Coronary artery (tissue), 2 donors: ENCODE data around the gene EPG5.

Experiments used
- DNase-seq: peaks from one replicate; pipeline ENCODE4 v3.0.0-alpha.2; 2017; ENCODE audit warnings: low spot score
- H3K27ac ChIP-seq, 2 donors: fragments of 200-600 bp; sonication (generic); one replicate each; pipeline ENCODE4 v1.5.1; 2016 to 2019
- H3K4me3 ChIP-seq: fragments of 200-600 bp; sonication (generic); 2 replicates; pipeline ENCODE4 v1.5.1; 2016; ENCODE audit warnings: mild to moderate bottlenecking, moderate library complexity
- TF ChIP-seq, protein P1 (sequence below): fragments of 200-600 bp; sonication (generic); IDR thresholded peaks from one replicate; pipeline ENCODE4 v1.5.1; 2019; ENCODE audit warnings: antibody characterized with exemption

EPG5 gene

DNA sequence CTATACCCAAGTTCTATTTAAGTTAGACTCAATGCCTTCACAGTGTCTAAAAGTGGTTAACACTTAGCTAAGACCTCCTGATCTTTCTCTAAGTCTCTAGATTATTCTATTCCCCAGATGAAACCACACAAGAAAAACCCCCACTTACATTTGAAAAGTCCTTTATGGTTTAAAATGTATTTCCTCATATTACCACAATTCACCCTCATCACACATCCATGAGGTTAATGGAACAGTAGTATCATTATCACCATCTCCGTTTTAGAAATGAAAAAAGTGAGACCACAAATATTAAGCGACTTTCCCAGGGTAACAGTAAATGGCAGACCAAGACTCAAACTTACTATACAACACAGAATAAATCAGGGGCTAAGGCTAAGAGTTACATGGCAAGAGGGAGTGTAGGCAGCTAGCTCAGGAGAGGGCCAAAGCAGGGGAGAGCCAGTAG is 28.6 kb downstream of the EPG5 start:
- no peak overlapping the region for H3K27ac ChIP-seq
- no peak overlapping the region for H3K4me3 ChIP-seq
- no peak for DNase-seq
- TF ChIP-seq, protein P1, sequence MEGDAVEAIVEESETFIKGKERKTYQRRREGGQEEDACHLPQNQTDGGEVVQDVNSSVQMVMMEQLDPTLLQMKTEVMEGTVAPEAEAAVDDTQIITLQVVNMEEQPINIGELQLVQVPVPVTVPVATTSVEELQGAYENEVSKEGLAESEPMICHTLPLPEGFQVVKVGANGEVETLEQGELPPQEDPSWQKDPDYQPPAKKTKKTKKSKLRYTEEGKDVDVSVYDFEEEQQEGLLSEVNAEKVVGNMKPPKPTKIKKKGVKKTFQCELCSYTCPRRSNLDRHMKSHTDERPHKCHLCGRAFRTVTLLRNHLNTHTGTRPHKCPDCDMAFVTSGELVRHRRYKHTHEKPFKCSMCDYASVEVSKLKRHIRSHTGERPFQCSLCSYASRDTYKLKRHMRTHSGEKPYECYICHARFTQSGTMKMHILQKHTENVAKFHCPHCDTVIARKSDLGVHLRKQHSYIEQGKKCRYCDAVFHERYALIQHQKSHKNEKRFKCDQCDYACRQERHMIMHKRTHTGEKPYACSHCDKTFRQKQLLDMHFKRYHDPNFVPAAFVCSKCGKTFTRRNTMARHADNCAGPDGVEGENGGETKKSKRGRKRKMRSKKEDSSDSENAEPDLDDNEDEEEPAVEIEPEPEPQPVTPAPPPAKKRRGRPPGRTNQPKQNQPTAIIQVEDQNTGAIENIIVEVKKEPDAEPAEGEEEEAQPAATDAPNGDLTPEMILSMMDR: no peak

DNA sequence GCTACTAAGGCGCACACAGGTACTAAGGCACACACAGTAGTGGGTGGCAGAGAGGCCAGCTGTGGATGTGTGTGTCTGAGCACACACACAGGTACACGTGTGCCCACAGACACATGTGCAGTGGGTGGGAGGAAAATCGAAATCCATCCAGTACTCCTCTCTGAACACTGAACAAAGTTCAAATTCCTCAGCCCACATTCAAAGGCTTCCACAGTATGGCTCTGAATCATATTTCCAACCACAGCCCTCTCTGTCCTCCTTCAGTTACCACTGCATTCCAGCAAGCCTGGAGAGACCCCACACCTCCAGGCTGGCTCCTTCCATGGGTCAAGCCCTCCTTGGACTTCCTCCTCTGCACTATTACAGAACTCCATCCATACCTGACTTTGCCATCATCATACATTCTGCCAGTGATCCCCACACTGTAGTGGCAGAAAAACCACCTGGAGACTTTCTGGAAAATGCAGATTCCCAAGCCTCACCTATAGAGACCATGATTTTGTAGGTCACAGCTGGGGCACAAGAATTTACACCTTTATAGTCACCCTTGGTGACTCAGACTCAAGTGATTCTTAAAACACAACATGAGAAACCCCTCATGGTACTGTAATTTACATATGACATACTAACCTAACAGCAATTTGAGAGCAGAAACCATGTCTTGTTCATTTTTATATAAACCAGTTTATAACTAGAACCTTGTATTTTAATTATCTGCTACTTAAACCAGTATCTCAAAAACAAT is 31.4 kb downstream of the EPG5 start:
- DNase-seq: no peak
- TF ChIP-seq, protein P1: no peak
- Histone ChIP-seq H3K27ac (no peak overlapping the region), H3K4me3 (no peak overlapping the region)

DNA sequence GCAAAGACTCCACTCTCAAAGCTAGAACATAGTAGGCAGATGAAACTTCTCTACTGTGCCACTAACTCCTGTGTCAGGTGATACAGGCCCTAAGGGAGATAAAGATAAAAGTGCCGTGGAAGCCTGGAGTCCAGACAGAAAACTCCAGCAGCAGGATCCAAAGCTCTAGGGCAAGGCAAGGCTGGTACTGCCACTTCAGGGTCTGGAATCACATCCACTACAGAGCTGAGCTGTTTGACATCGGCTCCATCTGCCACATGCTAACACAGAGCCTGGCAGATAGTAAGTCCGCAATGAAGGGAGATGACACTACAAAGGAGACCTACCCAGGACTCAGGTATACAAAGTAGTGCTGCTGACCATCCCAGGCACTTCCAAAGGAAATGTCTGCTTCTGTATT is 34.4 kb downstream of the EPG5 start:
- DNase-seq: no peak
- Histone ChIP-seq H3K27ac (no peak overlapping the region), H3K4me3 (no peak overlapping the region)
- TF ChIP-seq, protein P1: no peak

DNA sequence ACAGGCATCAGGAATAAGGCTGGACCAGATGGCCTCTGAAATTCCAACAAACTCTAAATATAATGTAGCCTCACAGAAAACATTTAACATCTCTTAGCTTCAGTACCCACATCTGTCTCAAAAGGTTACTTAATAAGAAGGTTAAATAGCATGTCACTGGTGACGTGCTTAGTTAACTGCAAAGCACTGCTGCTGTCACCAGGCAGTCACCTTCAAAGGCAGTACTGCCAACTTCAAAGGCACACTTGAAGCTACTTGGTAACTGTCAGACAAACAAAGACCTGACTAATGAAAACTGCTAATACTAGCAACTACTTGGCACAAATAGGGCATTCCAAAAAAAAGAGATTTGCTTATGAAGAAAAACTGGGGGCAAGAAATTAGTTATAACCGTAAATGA is 36.2 kb downstream of the EPG5 start:
- Histone ChIP-seq H3K27ac (no peak overlapping the region), H3K4me3 (no peak overlapping the region)
- no peak for DNase-seq
- TF ChIP-seq, protein P1: no peak

DNA sequence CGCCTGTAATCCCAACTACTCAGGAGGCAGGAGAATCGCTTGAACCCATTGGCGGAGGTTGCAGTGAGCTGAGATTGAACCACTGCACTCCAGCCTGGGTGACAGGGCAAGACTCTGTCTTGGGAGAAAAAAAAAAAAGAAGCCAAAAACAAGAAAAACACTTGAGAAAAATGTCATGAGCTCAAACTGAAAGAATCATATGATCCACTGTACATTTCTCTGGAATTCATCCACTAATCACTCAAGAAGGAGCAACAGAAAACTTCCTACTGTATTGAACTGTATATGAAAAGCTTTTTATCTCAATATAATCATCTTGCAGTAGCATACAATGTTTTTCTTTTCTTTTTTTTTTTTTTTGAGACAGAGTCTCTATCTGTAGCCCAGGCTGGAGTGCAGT is 40.4 kb downstream of the EPG5 start:
- H3K27ac ChIP-seq: no peak overlapping the region
- TF ChIP-seq, protein P1: no peak
- no peak for DNase-seq
- H3K4me3 ChIP-seq: no peak overlapping the region

DNA sequence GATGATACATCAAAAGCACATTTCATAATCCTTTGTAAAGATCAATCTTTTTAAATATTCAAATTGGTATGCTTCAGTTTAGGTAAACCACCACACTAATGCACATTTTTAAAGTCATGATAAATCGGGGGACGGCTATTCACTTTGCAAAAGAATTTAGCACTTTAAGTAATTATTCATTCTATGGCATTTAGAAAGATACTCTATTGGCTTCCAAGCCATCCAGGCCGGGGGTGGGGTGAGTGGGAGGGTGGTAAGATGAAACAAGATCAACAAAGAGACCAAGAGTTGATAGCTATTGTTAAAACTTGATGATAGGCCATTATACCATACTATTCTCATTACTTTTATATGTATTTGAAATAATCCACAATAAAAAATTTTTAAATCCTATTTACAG is 41.0 kb downstream of the EPG5 start:
- DNase-seq: no peak
- Histone ChIP-seq H3K27ac (no peak overlapping the region), H3K4me3 (no peak overlapping the region)
- TF ChIP-seq, protein P1: no peak

DNA sequence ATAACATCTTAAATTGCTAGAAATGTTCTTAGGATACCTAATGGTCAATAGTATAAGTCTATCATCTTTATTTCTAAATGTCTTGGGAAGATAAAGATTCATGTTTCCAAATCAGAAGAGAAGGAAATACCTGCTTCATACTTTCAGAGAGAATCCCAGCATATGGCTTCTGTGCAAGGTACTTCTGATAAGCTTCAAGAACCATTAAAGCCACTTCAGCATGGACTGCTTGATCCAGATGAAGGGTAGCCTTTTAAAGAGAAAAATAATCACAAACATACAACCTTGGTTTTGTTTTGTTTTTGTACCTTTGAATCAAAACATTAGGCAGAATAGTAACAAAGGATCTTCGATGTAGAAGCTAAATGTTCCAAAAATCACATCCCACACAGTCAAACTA is 44.0 kb downstream of the EPG5 start:
- H3K27ac ChIP-seq: no peak overlapping the region
- TF ChIP-seq, protein P1: no peak
- no peak overlapping the region for H3K4me3 ChIP-seq
- DNase-seq: no peak
